GDM1 (cell line): Measurements from ENCODE around the gene ACCSL.

ENCODE experiments used
- DNase-seq: peaks from one replicate; lab custom pipeline; 2025; lab: John Stamatoyannopoulos, UW

The ACCSL gene

GRCh38 chr11:44047931-44048431 is at the start of gene ACCSL:
TSS of gene ACCSL (plus strand) at chr11:44047981. CDS start at chr11:44048037, 56 bp downstream.
- DNase-seq = no peak

- DNase-seq = no peak
These were observed 49.5 kb upstream of the ACCSL start for GRCh38 chr11:43998308-43998707.

- no peak for DNase-seq
These were observed 47.0 kb upstream of the ACCSL start for GRCh38 chr11:44000731-44001130.

- no peak for DNase-seq
These were observed 45.3 kb upstream of the ACCSL start for GRCh38 chr11:44002191-44003093.

DNA sequence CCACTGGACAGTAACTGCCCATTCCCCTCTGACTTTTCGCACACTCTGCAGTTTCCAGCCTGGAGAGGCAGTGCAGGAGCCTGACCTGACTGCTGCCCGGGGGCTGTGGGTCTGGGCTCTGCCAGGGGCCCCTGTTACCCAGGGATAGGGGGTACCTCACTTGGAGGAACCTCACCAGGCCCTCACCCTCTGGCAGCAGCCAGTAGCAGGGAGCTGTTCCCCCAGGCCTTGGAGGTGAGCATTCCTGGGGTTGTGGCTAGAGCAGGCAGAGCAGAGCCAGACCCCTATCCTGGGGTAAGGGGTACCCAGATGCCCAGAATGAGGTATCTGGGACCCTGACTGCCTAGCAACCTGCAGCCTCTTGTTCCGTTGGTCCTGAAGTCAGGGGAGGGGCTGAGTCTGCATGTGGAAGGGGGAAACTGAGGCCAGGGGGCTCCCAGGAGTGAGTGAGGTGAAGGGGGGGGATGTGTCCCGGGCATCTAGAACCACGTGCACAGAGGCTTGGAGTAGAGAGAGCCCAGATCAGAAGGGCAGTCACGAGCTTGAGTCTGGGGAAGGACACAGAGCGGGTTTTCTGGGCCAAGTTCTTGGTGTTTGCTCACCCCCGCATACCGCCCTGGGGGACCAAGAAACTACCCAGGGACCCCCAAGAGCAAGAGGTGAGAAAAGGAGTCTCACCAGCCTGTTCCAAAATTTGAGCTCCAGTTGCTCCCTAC is 43.9 kb upstream of the ACCSL start:
- no peak for DNase-seq

DNA sequence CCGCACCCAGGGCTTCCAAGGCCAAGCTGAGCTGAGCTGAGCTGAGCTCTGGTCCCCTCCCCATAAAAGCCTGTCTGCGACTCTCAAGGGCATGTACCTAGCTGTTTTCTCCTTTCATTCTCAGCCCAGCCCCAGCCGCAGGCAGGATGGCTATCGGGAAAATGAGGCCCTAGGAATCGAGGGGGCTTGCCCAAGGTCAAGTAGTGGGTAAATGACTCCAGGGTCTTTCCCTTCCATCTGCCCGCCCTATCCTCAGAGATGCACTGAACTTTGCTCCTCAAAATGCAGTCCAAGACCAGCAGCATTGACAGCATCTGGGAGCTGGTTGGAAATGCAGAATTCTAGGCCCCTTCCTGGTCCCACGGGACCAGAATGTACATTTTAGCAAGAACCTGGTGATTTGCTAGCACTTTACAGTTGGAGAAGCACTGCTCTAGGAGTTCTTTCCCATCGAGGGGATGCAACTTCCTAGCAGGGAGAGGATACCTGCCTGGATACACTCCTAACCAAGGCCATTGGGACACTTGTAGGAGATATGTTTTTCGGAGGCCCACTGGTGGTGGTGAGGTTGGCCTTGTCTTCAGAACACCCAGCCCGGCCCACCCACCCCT is 43.2 kb upstream of the ACCSL start:
- DNase-seq = no peak

DNA sequence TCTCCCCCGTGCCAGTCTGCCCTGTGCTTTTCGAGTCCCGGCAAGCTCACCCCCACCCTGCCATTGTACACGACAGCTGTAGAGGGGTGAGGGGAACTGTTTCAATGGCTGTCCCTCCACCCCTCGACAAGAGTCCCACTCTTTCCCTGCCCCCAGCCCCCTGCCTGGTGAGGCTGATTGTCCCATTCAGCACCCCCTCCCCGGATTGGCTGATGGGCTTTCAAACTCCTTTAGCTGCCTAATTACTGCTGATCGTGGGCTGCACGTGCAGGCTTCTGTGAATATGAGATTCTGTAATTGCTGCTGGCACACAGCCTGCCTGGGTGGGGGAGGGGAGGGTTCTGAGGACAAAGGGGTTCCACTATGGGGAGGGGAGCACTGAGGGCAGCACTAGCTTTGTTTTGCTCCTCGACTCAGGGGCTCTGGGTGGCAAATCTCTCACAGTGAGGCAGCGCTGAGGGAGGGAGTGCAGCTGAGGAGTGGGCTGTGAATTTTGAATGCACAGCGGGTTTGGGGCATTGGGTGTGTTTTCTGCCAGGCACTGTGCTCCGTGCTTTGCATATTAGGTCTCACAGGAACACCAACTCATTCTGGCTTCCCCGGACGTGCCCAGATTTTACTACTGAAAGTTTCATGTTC is 42.6 kb upstream of the ACCSL start:
- no peak for DNase-seq

DNA sequence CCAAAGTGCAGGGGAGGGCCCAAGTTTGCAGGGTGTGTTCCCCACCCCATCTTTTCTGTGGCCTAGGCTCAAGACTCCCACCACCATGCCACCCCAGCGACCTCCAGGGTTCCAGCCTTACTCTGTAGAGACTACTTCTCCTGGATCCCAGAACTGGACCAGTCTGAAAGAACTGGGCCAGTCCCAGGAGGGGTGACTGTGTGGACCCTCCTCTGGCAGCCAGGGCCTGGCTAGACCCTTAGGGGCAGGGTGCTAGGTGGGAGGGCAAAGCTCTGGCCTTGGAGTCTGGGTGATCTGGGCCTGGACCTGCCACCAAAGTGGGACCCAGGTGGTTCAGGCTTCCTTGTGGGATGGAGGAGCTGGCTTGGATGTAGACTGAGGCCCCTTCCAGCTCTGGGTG is 41.8 kb upstream of the ACCSL start:
- no peak for DNase-seq

DNA sequence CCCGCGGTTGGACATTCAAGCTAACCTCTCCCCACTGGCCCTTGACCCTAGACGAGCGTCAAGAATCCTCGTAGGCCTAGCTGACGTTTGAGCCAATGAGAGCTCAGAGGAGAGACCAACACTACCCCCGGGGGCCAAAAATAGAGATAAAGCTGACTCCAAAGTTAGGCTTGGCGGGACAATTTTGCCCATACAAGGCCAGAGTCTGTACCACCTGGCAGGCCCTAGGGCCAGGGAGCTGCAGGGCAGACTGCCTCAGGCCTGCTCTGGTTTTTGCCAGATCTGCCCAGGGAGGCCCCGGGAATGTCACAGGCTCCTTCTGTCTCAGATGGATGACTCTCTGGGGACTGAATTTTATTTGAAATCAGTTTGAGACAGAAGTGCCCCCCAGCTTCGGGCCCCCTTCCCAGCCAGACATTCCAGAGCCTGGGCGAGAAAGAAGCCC is 40.8 kb upstream of the ACCSL start:
- DNase-seq = no peak

GRCh38 chr11:44007481-44008087 is 40.2 kb upstream of the ACCSL start:
- no peak for DNase-seq

DNA sequence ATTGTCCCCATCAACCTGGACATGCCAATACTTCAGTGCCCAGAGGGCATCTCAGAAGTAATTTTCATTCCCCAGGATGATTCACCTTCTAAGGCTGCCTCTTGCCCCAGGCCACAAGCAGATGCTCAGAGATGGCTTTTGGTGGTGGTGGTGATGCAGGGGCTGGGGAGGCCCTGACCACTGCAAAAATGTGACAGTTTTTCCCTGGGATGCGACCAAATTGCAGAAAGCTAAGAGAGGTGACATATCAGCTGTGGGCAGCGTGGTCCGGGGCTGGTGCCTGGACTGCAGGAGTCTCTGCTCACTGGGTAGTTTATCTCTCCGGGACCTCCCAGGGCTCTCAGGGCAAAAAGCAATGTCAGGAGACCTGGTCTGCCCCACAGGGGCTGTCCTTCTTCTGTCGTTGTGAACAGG is 39.7 kb upstream of the ACCSL start:
- DNase-seq = no peak

GRCh38 chr11:44008698-44009097 is 39.1 kb upstream of the ACCSL start:
- no peak for DNase-seq

DNA sequence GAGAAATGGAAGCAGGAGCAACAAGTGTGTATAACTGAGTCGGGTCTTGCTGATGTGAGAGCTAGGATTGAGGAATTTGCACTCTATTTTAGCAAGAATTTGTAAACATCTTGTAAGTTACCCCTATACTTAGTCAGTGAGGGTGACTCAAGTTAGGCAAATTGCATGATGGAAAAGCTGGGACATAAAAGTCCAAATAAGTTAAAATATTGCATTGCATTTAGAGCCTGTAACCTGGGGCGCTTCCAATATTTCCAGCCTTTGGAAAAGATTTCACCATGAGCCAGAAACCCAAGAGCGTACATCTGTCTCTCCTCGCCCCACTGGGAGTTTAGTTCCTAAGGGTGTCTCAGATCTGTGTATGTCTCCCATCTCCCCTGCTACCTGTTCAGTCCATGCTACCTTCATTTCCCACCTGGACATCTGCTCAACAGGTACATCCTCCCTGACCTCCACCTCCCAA is 37.0 kb upstream of the ACCSL start:
- DNase-seq = no peak

GRCh38 chr11:44011797-44012196 is 36.0 kb upstream of the ACCSL start:
- DNase-seq = no peak

- DNase-seq = no peak
These were observed 32.7 kb upstream of the ACCSL start for GRCh38 chr11:44014968-44015623.

- DNase-seq = no peak
These were observed 32.2 kb upstream of the ACCSL start for GRCh38 chr11:44015624-44016007.

DNA sequence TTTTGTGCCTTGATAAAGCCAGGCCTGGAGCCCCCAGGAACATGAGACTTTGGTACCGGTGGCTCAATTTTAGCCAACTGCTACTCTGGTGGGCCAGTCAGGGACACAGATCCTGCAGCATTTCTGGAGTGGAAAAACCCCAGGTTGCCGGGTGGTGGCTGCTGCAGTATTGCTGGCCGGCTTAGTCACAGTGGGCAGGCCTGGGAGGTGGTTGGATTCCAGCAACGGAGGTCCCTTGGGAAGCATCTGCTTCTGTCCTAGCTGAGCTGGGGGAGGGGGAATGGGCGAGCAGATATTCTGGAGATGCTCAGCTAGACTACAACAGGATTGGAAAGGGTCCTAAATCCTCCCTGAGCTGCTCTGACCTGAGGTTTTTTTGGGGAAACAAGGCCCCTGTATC is 31.6 kb upstream of the ACCSL start:
- no peak for DNase-seq

GRCh38 chr11:44016546-44017442 is 31.0 kb upstream of the ACCSL start:
- no peak for DNase-seq

GRCh38 chr11:44017443-44018126 is 30.2 kb upstream of the ACCSL start:
- no peak for DNase-seq
